Thyroid gland (tissue), 4 donors: ENCODE measurements around the gene TARBP2.

ENCODE experiments used
- CTCF ChIP-seq, 6 experiments: fragments of 200-600 bp in 3 of 6; fragments of 450-650 bp in 3 of 6; sonication (generic) in 3 of 6; IDR thresholded peaks; one replicate each; pipeline ENCODE4 v1.5.1; 2016 to 2019; ENCODE audit warnings: antibody characterized with exemption in 6 of 6, mild to moderate bottlenecking in 2 of 6, inconsistent platforms in 1 of 6, moderate library complexity in 1 of 6
- POLR2A ChIP-seq, 2 donors: fragments of 450-650 bp; IDR thresholded peaks; one replicate each; pipeline ENCODE4 v1.6.1; 2017; ENCODE audit warnings: antibody characterized with exemption in 2 of 2, mild to moderate bottlenecking in 2 of 2, moderate library complexity in 1 of 2

DNA sequence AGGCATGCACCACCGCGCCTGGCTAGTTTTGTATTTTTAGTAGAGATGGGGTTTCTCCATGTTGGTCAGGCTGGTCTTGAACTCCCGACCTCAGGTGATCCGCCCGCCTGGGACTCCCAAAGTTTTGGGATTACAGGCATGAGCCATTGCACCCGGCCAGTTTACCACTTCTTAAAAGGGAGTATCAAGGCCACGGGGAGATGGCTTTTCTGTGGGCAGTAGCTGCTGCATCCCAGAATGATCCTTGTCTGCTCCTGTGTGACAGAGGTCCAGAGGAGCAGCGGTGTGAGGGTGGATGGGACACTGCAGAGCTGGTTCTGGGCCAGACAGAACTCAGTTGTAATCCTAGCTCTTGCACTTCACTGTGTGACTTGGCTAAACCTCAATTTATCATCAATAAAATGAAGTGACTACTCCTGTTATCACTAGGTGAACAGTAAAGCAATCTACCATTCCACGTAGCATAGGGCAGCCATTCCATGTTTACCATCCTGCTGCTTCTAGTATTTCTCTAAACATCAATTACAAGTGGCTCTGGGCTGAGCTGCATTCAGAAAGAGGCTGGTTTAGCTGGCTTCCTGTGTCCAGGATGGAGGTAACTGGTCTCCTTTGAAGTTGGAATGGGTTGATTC lies 9.2 kb downstream of the TARBP2 start:
- TF ChIP-seq POLR2A (IDR thresholded peaks at IDR 0.05) = no peak
- no peak for TF ChIP-seq CTCF (IDR thresholded peaks at IDR 0.05)
